ENCODE results near the gene TTL.

- TF ChIP-seq, protein P1, sequence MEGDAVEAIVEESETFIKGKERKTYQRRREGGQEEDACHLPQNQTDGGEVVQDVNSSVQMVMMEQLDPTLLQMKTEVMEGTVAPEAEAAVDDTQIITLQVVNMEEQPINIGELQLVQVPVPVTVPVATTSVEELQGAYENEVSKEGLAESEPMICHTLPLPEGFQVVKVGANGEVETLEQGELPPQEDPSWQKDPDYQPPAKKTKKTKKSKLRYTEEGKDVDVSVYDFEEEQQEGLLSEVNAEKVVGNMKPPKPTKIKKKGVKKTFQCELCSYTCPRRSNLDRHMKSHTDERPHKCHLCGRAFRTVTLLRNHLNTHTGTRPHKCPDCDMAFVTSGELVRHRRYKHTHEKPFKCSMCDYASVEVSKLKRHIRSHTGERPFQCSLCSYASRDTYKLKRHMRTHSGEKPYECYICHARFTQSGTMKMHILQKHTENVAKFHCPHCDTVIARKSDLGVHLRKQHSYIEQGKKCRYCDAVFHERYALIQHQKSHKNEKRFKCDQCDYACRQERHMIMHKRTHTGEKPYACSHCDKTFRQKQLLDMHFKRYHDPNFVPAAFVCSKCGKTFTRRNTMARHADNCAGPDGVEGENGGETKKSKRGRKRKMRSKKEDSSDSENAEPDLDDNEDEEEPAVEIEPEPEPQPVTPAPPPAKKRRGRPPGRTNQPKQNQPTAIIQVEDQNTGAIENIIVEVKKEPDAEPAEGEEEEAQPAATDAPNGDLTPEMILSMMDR (IDR thresholded peaks at IDR 0.05): no peak
- TF ChIP-seq POLR2A (IDR thresholded peaks at IDR 0.05): no peak
These were observed 90.0 kb downstream of the TTL start for GRCh38 chr2:112572005-112572404.

All from esophagus squamous epithelium (tissue), 4 donors.